ENCODE measurements around the gene LEKR1. TPM values are rescaled to one million over a fixed set of nuclear protein-coding genes. Genes with fewer than 3 reads are reported as not detected.

LEKR1 gene
- total and polyA plus RNA-seq, 9 of the 15 experiments (the other 6 are each of a cell fraction or from before 2014, with no cell fraction given) = 0.76 to 1.8 (median 1.2) TPM

DNA sequence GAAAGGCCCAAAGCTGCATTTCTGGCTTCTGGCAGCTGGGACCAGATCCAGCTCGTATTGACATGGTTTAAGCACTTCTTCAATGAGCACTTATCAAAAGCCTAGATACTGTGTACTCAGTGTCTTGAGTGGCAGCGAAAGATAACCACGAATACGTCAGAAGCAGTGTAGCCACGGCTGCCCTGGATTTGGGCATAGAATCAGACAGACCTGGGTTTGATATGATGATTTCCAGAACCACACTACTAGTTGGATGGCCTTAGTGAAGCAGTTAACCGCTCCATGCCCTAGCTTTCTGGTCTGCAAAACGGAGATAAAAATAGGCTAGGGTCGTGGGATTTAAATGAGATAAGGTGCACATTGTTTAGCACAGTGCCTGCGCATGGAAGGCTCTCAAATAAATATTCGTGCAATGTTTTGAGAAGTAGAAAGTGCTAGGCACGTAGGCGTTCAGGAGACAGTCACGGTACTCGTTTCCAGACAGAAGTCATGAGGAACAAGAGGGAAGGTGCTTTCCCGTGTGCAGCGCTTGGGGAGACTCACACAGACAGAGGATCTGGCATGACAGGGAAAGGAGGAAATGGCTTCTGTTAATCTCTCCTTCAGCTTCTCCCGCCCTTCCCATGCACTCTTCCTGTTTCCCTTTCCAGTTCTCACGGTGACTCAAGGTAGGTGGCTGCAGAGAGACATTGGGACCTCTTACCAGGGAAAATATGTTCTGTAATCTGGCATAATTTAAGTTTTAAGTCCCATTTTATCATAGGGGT is 263.5 kb downstream of the LEKR1 start:
- intact Hi-C loops (cut with micrococcal nuclease) (loop anchor here (1.0 to 10.0 kb wide), 5 partner anchors 25 to 1045 kb away; partner anchors contain the start of gene LEKR1), in situ Hi-C loops (cut with MboI) (loop anchor here (10.0 kb wide), 1 partner anchor 405 kb away; no protein-coding TSS in a partner anchor)
- H3K9me1 ChIP-seq (ENCODE audit: control insufficient read depth, insufficient read depth, low read length) = no peaks in the 10 kb centered on the region
- H3K4me1 ChIP-seq (replicated peaks in 1 of 2; ENCODE audit: control insufficient read depth in 2 of 2, insufficient read depth in 2 of 2, low read length in 2 of 2) = peaks cover 24 to 56% of the 10 kb centered on the region in 2 experiments
- H3K27me3 ChIP-seq (ENCODE audit: control insufficient read depth in 2 of 2, insufficient read depth in 2 of 2, low read length in 2 of 2) = no peaks in the 10 kb centered on the region; a peak in 1 of 5 replicates
- peak overlapping the region; percentile 90 for H3K27ac ChIP-seq (ENCODE audit: extremely low read depth, low read depth, low read length)
- ChIA-PET POLR2A (interaction anchor here (0.6 to 10.7 kb wide), 14 partner anchors 9 to 414 kb away, joined by 3 to 96 read pairs (median 6); partner anchors contain the start of gene TIPARP), CTCF (ENCODE audit: low intra/inter-chr PET ratio) (no interaction called here)
- no peaks in the 10 kb centered on the region for H3K79me2 ChIP-seq (ENCODE audit: control insufficient read depth, insufficient read depth, low read length)
- H2AFZ ChIP-seq (ENCODE audit: low read depth, low read length) = peak overlapping the region; percentile 93
- BruUV-seq (replicated peaks) = TSS peak; percentile 91
- peak overlapping the region; percentile 48 for H3K4me3 ChIP-seq
- H4K20me1 ChIP-seq (replicated peaks; ENCODE audit: control insufficient read depth, insufficient read depth, low read length) = no peaks in the 10 kb centered on the region
- H3K4me2 ChIP-seq (ENCODE audit: insufficient read depth, low read length) = peak overlapping the region; percentile 98
- ATAC-seq (peak; percentile 32), FAIRE-seq (no peak), DNase-seq (ENCODE audit: extremely low read depth in 1 of 4, low spot score in 3 of 4) (peak; percentile 42 to 74 (median 51))
- H3K36me3 ChIP-seq (ENCODE audit: control insufficient read depth, insufficient read depth, low read length) = no peaks in the 10 kb centered on the region
- WGBS (ENCODE audit: insufficient coverage, low coverage, missing lambda C conversion rate) = under 1% methylated on average over 18 of the region's 18 CpGs
- peak overlapping the region; percentile 80 to 89 for H3K9ac ChIP-seq (ENCODE audit: insufficient read depth in 1 of 2, low read depth in 2 of 2, low read length in 2 of 2)
- no peaks in the 10 kb centered on the region for H3K9me3 ChIP-seq (replicated peaks; ENCODE audit: control insufficient read depth, insufficient read depth, low read depth, low read length)
- TF ChIP-seq, protein P1, sequence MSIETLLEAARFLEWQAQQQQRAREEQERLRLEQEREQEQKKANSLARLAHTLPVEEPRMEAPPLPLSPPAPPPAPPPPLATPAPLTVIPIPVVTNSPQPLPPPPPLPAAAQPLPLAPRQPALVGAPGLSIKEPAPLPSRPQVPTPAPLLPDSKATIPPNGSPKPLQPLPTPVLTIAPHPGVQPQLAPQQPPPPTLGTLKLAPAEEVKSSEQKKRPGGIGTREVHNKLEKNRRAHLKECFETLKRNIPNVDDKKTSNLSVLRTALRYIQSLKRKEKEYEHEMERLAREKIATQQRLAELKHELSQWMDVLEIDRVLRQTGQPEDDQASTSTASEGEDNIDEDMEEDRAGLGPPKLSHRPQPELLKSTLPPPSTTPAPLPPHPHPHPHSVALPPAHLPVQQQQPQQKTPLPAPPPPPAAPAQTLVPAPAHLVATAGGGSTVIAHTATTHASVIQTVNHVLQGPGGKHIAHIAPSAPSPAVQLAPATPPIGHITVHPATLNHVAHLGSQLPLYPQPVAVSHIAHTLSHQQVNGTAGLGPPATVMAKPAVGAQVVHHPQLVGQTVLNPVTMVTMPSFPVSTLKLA (conservative IDR thresholded peaks at IDR 0.05) = peak in 1 of 2 experiments; percentile 46; a peak in 2 of 4 replicates
- TF ChIP-seq, protein P2, sequence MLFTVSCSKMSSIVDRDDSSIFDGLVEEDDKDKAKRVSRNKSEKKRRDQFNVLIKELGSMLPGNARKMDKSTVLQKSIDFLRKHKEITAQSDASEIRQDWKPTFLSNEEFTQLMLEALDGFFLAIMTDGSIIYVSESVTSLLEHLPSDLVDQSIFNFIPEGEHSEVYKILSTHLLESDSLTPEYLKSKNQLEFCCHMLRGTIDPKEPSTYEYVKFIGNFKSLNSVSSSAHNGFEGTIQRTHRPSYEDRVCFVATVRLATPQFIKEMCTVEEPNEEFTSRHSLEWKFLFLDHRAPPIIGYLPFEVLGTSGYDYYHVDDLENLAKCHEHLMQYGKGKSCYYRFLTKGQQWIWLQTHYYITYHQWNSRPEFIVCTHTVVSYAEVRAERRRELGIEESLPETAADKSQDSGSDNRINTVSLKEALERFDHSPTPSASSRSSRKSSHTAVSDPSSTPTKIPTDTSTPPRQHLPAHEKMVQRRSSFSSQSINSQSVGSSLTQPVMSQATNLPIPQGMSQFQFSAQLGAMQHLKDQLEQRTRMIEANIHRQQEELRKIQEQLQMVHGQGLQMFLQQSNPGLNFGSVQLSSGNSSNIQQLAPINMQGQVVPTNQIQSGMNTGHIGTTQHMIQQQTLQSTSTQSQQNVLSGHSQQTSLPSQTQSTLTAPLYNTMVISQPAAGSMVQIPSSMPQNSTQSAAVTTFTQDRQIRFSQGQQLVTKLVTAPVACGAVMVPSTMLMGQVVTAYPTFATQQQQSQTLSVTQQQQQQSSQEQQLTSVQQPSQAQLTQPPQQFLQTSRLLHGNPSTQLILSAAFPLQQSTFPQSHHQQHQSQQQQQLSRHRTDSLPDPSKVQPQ (CRISPR knock-in tag; IDR thresholded peaks at IDR 0.05; ENCODE audit: borderline replicate concordance) = 0 out of 2 replicates have a peak, but pooled peaks have one; percentile 46
- TF ChIP-seq ZNF165 (CRISPR knock-in tag; IDR thresholded peaks at IDR 0.05; ENCODE audit: borderline replicate concordance) (no peak), EZH2 (IDR thresholded peaks at IDR 0.05; ENCODE audit: borderline replicate concordance, low read depth, low read length) (no peak), MAFF (IDR thresholded peaks at IDR 0.05; ENCODE audit: low read length) (no peak), SMAD4 (CRISPR knock-in tag; conservative IDR thresholded peaks at IDR 0.05) (peak; percentile 64), BRD9 (IDR thresholded peaks at IDR 0.05; ENCODE audit: low read depth, partially characterized antibody) (peak; percentile 31), RB1 (IDR thresholded peaks at IDR 0.05; ENCODE audit: low read depth) (peak; percentile 66; the same call in 1 of the 2 replicates), TGIF2 (CRISPR knock-in tag; IDR thresholded peaks at IDR 0.05) (no peak), GATA2 (CRISPR knock-in tag; IDR thresholded peaks at IDR 0.05) (0 out of 2 replicates have a peak, but pooled peaks have one; percentile 34)
- TF ChIP-seq, protein P3, sequence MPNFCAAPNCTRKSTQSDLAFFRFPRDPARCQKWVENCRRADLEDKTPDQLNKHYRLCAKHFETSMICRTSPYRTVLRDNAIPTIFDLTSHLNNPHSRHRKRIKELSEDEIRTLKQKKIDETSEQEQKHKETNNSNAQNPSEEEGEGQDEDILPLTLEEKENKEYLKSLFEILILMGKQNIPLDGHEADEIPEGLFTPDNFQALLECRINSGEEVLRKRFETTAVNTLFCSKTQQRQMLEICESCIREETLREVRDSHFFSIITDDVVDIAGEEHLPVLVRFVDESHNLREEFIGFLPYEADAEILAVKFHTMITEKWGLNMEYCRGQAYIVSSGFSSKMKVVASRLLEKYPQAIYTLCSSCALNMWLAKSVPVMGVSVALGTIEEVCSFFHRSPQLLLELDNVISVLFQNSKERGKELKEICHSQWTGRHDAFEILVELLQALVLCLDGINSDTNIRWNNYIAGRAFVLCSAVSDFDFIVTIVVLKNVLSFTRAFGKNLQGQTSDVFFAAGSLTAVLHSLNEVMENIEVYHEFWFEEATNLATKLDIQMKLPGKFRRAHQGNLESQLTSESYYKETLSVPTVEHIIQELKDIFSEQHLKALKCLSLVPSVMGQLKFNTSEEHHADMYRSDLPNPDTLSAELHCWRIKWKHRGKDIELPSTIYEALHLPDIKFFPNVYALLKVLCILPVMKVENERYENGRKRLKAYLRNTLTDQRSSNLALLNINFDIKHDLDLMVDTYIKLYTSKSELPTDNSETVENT (CRISPR knock-in tag; IDR thresholded peaks at IDR 0.05) = no peak
- TF ChIP-seq, protein P4, sequence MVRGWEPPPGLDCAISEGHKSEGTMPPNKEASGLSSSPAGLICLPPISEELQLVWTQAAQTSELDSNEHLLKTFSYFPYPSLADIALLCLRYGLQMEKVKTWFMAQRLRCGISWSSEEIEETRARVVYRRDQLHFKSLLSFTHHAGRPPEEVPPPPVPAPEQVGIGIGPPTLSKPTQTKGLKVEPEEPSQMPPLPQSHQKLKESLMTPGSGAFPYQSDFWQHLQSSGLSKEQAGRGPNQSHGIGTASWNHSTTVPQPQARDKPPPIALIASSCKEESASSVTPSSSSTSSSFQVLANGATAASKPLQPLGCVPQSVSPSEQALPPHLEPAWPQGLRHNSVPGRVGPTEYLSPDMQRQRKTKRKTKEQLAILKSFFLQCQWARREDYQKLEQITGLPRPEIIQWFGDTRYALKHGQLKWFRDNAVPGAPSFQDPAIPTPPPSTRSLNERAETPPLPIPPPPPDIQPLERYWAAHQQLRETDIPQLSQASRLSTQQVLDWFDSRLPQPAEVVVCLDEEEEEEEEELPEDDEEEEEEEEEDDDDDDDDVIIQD (CRISPR knock-in tag; IDR thresholded peaks at IDR 0.05) = no peak

Data from K562 (cell line).